NCI-H2227 treated with DMSO at 0.1 percent for 48 hours (cell line): ENCODE measurements around the gene NAT10.

ENCODE experiments used
- DNase-seq: peaks from one replicate; lab custom pipeline; 2025; lab: John Stamatoyannopoulos, UW

The NAT10 gene

DNA sequence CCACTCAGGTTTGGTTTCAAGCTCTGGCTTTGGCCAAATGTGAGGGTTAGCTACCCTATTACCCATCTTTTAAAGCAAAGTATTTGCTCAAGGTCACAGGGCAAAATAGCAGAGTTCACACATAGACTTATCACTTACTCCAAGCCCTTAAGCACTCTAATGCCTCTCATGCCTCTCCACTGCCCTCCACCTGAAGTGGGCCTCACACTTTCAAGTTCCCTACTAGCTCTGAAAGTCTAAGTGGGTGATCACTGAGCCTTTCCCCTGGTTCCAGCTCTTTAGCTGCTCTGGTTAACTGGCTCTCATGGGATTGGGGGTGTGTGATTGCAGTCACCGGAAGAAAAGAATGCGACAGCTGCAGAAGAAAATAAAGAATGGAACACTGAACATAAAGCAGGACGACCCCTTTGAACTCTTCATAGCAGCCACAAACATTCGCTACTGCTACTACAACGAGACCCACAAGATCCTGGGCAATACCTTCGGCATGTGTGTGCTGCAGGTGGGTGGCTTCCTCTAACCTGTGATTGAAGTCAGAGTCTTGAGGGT, 6.4 kb downstream of the NAT10 start:
- DNase-seq, result no peak

DNA sequence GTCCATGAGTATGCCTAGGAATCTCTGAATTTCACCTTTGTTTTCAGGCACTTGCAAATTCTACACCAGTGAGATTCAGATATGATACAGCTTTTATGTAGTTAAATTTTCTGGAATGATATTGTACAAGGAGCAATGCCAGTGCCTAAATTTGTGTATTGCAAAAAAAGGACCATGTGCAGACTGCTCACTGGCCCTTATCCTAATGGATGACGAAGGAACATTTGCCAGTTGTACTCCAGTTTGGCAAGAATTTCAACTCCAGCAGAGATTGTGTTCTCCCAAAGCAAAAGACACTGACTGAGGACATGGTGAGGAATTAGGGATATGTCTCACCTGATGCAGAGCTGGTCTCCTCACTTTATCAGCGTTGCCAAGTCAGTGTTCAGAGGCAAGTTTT, 8.6 kb downstream of the NAT10 start:
- no peak for DNase-seq

GRCh38 chr11:34114471-34114870, 9.0 kb downstream of the NAT10 start:
- DNase-seq, result no peak

GRCh38 chr11:34120651-34121050, 15.2 kb downstream of the NAT10 start:
- DNase-seq, result no peak

DNA sequence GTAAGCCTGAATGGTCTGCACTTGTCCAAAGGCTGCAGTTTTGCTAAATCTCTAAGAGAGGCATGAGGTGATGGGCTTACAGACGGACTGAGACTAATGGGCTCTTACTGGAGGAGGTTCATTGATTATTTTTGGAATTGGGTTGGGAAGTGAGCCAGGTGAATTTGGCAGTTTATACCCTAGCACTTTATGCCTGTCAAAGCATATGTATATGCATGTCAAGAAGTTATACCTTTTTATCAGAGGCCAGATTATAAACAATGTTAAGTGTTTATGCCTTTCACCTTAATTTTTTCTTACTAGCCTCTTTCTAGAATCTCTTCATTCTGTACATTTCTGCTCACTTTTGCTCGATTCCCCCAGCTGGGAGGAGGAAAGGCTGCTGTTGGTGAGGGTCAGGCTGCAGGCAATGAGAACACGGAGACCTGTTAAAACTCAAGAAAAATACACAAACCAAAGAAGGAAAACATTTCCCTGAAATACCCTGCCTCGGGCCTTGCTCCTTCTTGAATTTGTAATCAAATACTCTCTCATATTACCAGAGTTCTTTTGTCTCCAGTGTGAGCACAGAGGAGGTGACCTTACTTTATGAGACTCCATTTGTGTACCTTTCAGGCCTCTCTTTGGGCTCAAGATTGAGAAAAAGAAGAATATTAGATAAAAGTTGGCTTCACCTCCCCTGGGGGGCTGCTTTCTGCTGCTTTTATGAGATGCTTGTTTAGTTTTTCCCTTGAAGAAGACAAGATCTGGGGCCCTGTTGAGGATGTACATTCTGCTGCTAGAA, 19.6 kb downstream of the NAT10 start:
- DNase-seq, result no peak

DNA sequence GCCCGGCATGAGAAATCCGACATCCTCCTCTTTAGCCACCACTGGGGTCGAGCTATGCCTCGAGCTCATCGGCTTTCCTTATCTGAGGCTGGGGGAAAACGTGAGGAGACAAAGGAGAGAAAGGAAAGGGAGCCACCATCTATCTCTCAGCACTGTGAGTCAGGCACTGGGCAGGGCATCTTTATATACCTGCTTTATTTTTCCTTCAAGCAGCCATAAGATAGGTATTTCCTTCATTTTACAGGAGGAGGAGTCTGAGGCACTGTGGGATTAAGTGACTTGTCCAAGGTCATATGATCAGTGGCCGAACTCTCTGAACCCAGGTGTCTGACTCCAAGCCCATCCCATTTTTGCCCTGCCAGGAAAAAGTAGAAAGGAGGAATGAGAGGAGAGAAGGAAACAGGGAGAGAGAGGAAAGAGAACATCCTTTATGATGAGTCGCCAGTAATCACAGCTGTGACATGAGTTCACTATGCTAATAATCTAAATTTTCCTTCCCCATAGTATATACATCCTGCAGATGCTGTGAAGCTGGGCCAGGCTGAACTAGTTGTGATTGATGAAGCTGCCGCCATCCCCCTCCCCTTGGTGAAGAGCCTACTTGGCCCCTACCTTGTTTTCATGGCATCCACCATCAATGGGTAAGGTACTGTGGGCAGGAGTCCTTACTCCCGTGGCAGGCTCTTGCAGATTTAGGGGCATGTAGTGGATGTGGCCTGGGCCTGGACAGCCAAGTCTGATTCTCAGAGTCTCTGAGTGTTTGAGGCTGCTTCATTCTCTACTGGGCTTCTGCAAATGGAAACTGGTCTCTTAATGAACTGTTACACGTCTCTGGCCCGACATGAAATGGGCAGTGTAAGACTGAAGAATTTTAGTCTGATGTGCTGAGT, 21.8 kb downstream of the NAT10 start:
- DNase-seq, result no peak

DNA sequence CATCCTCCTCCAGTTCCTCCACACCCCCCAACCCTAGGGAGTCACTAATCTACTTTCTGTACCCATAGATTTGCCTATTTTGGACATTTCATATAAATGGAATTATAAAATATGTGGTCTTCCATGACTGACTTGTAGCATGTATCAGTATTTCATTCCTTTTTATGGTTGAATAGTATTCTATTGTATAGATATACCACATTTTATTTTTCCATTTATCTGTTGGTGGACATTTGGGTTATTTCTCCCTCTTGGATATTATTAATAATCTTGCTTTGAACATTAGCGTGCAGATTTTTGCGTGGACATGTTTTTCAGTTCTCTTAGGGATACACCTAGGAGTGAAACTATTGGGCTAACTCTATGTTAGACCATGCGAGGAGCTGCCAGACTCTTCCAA, 23.4 kb downstream of the NAT10 start:
- no peak for DNase-seq

DNA sequence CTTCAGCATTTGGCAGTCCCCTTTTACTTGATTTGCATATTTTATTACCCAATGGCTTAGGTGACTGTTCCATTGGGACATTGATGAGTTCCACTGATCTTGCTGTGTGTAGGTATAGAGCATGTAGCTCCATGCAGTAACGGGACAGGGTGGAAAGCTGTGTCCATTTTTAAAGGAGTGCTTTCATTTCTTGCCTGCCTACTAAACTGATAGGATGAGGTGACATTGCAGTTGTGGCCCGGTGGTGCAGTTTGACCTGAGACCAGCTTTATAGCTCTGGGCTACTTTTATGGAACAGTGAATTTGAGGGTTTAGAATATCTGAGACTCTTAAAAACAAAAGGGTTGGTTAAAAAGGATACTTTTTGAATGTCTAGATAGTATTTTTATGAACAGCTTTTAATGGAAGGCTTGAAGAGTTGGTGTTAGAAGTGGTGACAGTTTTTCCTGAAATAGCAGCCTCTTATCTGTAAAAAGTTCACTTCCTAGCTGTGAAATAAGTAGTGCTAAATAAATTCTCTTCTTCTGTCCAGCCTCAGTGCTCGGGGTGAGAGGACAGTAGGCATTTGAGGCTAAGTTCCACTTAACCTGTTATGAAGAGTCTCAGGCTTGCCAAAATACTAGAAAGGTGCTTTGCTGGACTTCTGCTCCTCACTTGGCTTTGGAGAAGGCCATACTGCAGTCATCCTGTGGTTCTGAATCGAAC, 27.0 kb downstream of the NAT10 start:
- no peak for DNase-seq

DNA sequence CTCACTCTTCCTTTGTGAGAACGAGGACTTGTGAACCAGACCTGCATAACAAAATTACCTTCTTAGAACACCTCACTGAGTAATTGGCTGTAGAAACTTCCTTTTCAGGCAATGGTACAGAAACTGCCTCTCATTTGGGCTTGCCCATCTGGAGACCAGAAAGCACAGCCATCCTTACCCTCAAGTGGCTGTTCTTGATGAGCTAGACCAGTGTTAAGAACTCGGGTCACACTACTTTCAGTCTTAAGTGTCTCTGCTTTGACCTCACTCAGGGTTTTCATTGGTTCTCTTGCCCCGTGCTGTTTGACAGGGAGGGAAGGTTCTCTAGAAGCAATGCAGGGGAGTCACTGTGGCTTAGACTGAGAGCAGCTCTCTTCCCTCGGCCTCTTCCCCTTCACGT, 29.3 kb downstream of the NAT10 start:
- DNase-seq, result no peak

DNA sequence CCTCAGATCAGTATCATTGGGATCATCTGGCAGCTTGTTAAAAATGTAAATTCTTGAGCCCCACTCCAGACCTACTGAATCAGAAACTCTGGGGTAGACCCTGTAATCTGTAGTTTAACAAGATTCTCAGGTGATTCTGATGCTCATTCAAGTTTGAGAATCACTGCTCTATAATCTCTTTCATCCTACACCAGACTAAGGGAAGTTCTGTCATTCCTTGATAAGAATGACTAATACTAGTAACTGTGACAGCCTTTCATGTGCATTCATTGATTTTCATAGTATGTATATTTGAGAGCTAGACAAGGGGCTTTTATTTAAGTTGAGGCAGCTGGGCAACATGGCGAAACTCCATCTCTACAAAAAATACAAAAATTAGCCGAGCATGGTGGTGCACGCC, 30.0 kb downstream of the NAT10 start:
- DNase-seq, result no peak

DNA sequence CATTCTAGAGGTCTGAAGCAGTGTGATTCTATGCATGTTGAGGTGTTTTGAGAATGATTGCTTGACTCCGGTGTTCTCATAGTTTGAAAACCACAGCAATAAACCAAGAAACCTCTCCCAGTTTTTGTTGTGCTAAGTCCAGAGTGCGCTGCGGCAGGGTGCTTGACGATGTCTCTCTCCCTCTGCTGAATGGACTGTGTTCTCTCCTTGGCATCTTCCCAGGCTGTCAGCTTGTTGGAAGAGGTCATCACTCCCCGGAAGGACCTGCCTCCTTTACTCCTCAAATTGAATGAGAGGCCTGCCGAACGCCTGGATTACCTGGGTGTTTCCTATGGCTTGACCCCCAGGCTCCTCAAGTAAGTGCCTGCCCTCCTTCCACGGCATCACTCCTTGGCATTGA, 31.0 kb downstream of the NAT10 start:
- DNase-seq, result no peak

GRCh38 chr11:34139346-34139745, 33.9 kb downstream of the NAT10 start:
- DNase-seq, result no peak

- DNase-seq, result no peak
These were observed 34.7 kb downstream of the NAT10 start for GRCh38 chr11:34140149-34140548.

- DNase-seq, result no peak
These were observed 37.6 kb downstream of the NAT10 start for GRCh38 chr11:34143048-34143447.

DNA sequence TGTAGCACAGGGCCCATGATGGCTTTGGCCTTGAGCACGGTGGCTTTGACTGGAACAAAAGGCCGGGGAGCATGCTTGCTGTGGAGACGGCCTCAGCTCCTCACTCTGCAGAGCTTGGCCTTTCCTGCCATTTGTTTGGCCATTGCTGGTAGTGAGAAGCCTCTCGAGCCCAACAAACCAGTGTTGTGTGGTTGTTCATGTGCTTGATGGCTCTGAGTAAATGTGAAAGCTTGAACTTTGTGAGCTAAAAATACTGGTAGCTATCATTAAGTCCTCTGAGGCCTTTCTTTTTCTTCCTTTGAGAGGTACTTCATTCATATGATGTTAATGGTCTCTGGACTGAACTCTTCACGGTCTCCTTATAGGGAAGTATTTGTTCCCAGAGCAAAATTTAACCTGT, 39.6 kb downstream of the NAT10 start:
- DNase-seq, result no peak

- no peak for DNase-seq
These were observed 40.5 kb downstream of the NAT10 start for GRCh38 chr11:34145847-34146381.

- DNase-seq, result no peak
These were observed 41.0 kb downstream of the NAT10 start for GRCh38 chr11:34146411-34146810.

DNA sequence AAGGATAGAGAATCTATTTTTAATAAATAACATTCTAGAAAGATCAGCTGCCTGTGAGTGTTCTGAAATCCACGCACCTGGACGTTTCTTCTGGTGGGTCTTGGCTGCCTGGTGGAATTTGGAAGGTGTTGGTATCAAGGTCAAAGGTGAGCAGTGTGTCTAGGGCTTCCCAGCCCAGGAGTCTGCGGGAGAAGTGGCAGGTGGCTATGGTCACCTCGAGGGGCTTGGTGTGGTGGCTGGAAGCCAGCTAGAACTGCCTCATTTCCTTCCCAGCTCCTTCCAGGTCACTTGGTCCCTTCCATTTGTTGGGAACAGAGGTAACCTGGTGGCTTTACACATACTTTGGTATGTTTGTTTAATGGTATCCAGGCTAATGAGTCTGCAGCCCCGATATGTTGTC, 41.4 kb downstream of the NAT10 start:
- no peak for DNase-seq

DNA sequence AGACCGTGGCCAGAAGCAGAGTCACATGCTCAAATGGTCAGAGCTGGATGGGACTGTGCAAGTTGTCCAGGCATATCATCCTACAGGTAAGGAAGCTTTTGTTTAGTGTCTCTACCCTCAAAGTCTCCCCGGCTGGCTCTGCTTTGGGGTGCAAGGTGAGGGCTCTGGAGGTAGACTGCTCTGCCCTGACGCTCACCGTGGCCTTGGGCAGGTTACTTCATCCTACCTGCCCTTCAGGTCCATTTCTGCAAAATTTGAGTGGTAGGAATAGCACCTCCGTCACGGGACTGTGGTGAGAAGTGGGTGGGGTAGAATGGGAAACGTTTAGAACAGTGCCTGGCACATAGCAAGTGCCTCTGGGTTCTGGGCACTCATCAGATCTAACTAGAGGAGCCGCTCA, 42.2 kb downstream of the NAT10 start:
- DNase-seq, result no peak

GRCh38 chr11:34148504-34149165, 43.2 kb downstream of the NAT10 start:
- no peak for DNase-seq

GRCh38 chr11:34149274-34149673, 43.8 kb downstream of the NAT10 start:
- DNase-seq, result no peak

GRCh38 chr11:34149786-34150185, 44.4 kb downstream of the NAT10 start:
- no peak for DNase-seq
